ENCODE measurements around the gene PPM1F. TPM values are rescaled to one million over a fixed set of nuclear protein-coding genes. Genes with fewer than 3 reads are reported as not detected.

Gene PPM1F
- total and polyA plus RNA-seq, 4 donors = 5.9 to 65.1 (median 32.0) TPM

DNA sequence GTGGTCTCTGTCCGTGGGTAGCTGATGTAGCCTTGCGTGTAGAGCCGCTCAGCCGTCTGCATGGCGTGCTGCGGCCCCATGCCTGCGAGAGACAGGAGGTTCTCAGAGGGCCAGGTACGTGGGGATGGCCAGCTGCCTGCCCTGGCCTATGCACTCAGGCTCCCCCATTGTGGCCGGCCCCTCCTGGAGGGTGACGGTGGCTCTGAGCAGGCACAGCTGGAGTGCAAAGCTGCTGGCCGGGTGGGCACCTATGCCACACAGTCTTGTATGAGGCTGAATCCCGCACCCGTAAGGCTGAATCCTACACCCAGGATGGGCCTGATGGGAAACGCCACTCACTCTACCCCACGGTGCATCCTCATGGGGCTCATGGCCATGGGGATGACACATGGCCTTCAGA, 11.6 kb upstream of the PPM1F start:
- Histone ChIP-seq H3K4me3 (ENCODE audit: low read length in 2 of 2) (no peak overlapping the region), H3K9me3 (ENCODE audit: control insufficient read depth, low read length) (no peaks in the 10 kb centered on the region), H3K4me1 (ENCODE audit: control insufficient read depth in 1 of 2, insufficient read depth in 2 of 2, low read length in 2 of 2) (no peaks in the 10 kb centered on the region), H3K27ac (ENCODE audit: low read depth in 1 of 2, low read length in 2 of 2) (no peak overlapping the region), H3K27me3 (ENCODE audit: control insufficient read depth in 1 of 2, insufficient read depth in 2 of 2, low read length in 1 of 2) (no peaks in the 10 kb centered on the region), H3K36me3 (ENCODE audit: control insufficient read depth in 1 of 2, insufficient read depth in 2 of 2, low read length in 1 of 2) (peaks cover 0 to 8% of the 10 kb centered on the region in 2 donors)
- ATAC-seq (ENCODE audit: low FRiP score) (no peak), DNase-seq (no peak)
- WGBS, 2 donors = 94 to 97% methylated on average over 15 of the region's 15 CpGs
- intact Hi-C loops (cut with DNase I) = no loop called here

DNA sequence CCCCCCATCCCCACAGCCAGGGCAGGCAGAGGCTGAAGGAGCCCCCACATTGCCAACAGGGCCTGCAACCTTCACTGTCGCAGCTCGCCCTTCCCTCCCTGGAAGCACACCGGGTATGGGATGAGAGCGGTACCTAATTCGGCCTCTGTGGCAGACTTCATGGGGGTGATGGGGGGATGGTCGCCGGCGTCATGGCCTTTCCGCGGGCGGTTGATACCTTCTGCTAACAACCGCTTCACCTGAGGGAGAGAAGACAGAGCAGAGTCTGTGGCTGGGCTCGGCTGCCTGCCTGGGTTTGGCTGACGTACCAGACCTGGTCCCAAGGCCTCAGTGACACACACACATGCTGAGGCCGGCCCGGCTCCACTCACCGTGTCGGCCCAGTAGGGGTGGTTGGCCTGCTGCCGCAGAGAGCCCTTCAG, 11.2 kb upstream of the PPM1F start:
- H3K4me3 ChIP-seq (ENCODE audit: low read length in 2 of 2) = no peak overlapping the region
- 94% methylated on average over 19 of the region's 19 CpGs for WGBS, 2 donors
- no peak for ATAC-seq (ENCODE audit: low FRiP score)
- H3K36me3 ChIP-seq (ENCODE audit: control insufficient read depth in 1 of 2, insufficient read depth in 2 of 2, low read length in 1 of 2) = peaks cover 0 to 8% of the 10 kb centered on the region in 2 donors
- no peak overlapping the region for H3K27ac ChIP-seq (ENCODE audit: low read depth in 1 of 2, low read length in 2 of 2)
- H3K9me3 ChIP-seq (ENCODE audit: control insufficient read depth, low read length) = no peaks in the 10 kb centered on the region
- intact Hi-C loops (cut with DNase I) = no loop called here
- no peaks in the 10 kb centered on the region for H3K4me1 ChIP-seq (ENCODE audit: control insufficient read depth in 1 of 2, insufficient read depth in 2 of 2, low read length in 2 of 2)
- DNase-seq = no peak
- H3K27me3 ChIP-seq (ENCODE audit: control insufficient read depth in 1 of 2, insufficient read depth in 2 of 2, low read length in 1 of 2) = no peaks in the 10 kb centered on the region

DNA sequence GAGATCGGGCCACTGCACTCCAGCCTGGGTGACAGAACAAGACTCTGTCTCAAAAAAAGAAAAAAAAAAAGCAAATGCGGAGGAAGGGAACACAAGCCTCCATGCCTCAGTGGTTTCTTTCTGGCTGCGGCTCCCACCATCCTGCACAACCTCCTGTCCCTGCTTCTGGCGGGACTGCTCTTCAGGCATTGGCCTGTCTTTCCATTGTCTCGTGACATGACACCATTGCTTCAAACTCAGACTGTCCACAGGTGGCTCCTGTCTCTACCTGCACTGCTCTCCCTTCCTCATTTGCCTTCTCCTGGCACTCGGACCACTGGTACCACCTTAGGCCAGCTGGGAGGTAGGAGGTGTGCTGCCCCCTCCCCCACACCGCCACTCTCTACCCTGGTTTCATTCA, 10.6 kb upstream of the PPM1F start:
- Histone ChIP-seq H3K36me3 (ENCODE audit: control insufficient read depth in 1 of 2, insufficient read depth in 2 of 2, low read length in 1 of 2) (peaks cover 0 to 8% of the 10 kb centered on the region in 2 donors), H3K27ac (ENCODE audit: low read depth in 1 of 2, low read length in 2 of 2) (no peak overlapping the region)

DNA sequence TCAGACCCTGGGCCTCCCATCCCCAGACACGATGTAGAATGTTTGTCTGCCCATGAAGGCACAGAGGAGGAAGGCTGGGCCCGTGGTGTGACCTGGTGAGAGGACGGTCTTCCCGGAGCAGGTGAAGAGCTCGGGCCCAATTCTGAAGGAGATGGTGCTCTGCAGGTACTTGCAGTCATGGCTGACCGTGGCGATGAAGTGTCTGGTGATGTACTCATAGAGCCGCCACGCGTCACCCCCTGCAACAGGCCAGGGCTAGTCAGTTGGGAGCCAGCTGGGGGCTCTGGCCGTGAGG, 10.0 kb upstream of the PPM1F start:
- no peak overlapping the region for H3K4me3 ChIP-seq (ENCODE audit: low read length in 2 of 2)
- peaks cover 0 to 4% of the 10 kb centered on the region in 2 donors for H3K36me3 ChIP-seq (ENCODE audit: control insufficient read depth in 1 of 2, insufficient read depth in 2 of 2, low read length in 1 of 2)
- H3K27me3 ChIP-seq (ENCODE audit: control insufficient read depth in 1 of 2, insufficient read depth in 2 of 2, low read length in 1 of 2) = no peaks in the 10 kb centered on the region
- intact Hi-C loops (cut with DNase I) = no loop called here
- DNase-seq = no peak
- WGBS, 2 donors = 94% methylated on average over 11 of the region's 11 CpGs
- H3K4me1 ChIP-seq (ENCODE audit: control insufficient read depth in 1 of 2, insufficient read depth in 2 of 2, low read length in 2 of 2) = no peaks in the 10 kb centered on the region
- H3K9me3 ChIP-seq (ENCODE audit: control insufficient read depth, low read length) = no peaks in the 10 kb centered on the region
- ATAC-seq (ENCODE audit: low FRiP score) = no peak
- H3K27ac ChIP-seq (ENCODE audit: low read depth in 1 of 2, low read length in 2 of 2) = no peak overlapping the region

More for the DNA sequence above, 10.6 kb upstream of the PPM1F start:
- no peak for ATAC-seq (ENCODE audit: low FRiP score)
- WGBS, 2 donors = 93 to 94% methylated on average over 7 of the region's 7 CpGs
- DNase-seq = no peak
- intact Hi-C loops (cut with DNase I) = no loop called here
- Histone ChIP-seq H3K9me3 (ENCODE audit: control insufficient read depth, low read length) (no peaks in the 10 kb centered on the region), H3K4me3 (ENCODE audit: low read length in 2 of 2) (no peak overlapping the region), H3K27me3 (ENCODE audit: control insufficient read depth in 1 of 2, insufficient read depth in 2 of 2, low read length in 1 of 2) (no peaks in the 10 kb centered on the region), H3K4me1 (ENCODE audit: control insufficient read depth in 1 of 2, insufficient read depth in 2 of 2, low read length in 2 of 2) (no peaks in the 10 kb centered on the region)

DNA sequence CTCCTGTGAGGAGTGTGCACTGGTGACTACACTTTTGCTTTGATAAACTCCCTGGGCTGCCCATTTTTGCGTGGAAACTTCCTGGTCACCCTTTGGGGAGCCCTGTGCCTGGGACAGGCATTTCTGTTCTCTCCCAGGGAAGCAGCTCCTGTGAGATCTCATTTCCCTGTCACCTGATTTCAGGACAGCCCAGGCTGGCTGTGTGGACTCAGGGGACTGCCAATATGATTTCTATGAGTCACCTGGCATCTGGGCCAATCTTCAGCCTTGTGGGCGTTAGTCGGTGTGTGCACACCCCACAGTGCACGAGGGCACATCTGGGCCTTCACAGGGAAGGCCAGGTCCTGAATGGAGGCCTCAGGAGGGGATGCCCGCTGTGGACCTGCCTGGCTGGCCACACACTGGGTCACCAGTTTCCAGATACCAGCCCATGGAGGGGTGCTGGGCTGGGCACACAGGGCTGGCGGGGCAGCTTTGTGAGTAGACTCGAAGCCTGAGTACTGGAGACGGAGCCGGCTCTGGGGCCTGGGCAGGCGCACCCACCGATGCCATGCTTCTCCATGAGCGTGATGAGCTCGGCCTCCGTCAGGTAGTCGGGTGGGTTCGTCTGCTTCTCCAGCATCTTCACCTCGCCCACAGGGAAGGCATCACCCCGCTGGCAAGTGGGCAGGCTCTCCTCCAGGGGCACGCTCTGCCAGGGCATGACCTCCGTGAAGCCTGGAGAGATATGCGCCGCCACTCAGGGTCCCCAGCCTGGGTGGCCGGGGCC, 9.4 kb upstream of the PPM1F start:
- Histone ChIP-seq H3K27me3 (ENCODE audit: control insufficient read depth in 1 of 2, insufficient read depth in 2 of 2, low read length in 1 of 2) (no peaks in the 10 kb centered on the region), H3K4me1 (ENCODE audit: control insufficient read depth in 1 of 2, insufficient read depth in 2 of 2, low read length in 2 of 2) (no peaks in the 10 kb centered on the region), H3K9me3 (ENCODE audit: control insufficient read depth, low read length) (no peaks in the 10 kb centered on the region), H3K27ac (ENCODE audit: low read depth in 1 of 2, low read length in 2 of 2) (no peak overlapping the region), H3K4me3 (ENCODE audit: low read length in 2 of 2) (no peak overlapping the region), H3K36me3 (ENCODE audit: control insufficient read depth in 1 of 2, insufficient read depth in 2 of 2, low read length in 1 of 2) (peaks cover 0 to 4% of the 10 kb centered on the region in 2 donors)
- DNase-seq (no peak), ATAC-seq (ENCODE audit: low FRiP score) (no peak)
- intact Hi-C loops (cut with DNase I) = no loop called here
- 81% methylated on average over 23 of the region's 23 CpGs for WGBS, 2 donors

DNA sequence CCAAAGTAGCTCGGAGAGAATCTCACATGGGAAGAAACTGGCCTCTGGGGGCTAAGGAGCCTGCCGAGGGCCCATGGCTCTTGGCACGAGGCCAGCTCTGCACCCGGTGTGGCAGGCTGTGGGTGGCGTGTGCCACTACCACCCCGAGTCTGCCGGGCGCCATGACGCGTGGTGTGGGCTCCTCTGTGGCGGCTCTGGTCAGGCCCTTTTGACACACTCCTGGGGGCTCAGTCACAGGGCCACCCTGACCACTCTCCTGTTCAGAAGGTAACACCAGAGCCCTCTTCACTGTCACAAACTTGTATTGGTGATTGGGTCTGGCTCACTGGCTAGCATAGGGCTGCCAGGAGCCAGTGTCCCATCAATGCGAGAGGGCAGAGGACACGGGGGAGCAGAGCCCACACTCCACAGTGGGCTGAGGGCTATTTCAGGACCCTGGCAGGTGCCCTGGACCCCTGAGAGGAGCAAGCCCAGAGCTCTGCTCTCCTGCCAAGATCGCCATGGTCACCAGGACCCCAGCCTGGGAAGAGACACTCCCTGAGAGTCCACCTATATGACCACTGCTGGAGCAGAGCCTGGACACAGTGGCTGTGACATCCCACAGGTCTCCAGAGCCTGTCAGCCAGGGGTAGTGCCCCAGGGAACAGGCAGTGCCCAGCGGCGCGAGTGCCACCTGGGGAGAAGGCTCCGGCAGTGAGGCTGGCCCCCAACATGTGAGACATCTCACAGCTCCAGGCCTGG, 8.6 kb upstream of the PPM1F start:
- 83% methylated on average over 18 of the region's 18 CpGs for WGBS, 2 donors
- no peak overlapping the region for H3K27ac ChIP-seq (ENCODE audit: low read depth in 1 of 2, low read length in 2 of 2)
- DNase-seq (no peak), ATAC-seq (ENCODE audit: low FRiP score) (no peak)
- no peaks in the 10 kb centered on the region for H3K4me1 ChIP-seq (ENCODE audit: control insufficient read depth in 1 of 2, insufficient read depth in 2 of 2, low read length in 2 of 2)
- no peaks in the 10 kb centered on the region for H3K27me3 ChIP-seq (ENCODE audit: control insufficient read depth in 1 of 2, insufficient read depth in 2 of 2, low read length in 1 of 2)
- no peaks in the 10 kb centered on the region for H3K9me3 ChIP-seq (ENCODE audit: control insufficient read depth, low read length)
- H3K4me3 ChIP-seq (ENCODE audit: low read length in 2 of 2) = no peak overlapping the region
- intact Hi-C loops (cut with DNase I) = no loop called here
- no peaks in the 10 kb centered on the region for H3K36me3 ChIP-seq (ENCODE audit: control insufficient read depth in 1 of 2, insufficient read depth in 2 of 2, low read length in 1 of 2)

DNA sequence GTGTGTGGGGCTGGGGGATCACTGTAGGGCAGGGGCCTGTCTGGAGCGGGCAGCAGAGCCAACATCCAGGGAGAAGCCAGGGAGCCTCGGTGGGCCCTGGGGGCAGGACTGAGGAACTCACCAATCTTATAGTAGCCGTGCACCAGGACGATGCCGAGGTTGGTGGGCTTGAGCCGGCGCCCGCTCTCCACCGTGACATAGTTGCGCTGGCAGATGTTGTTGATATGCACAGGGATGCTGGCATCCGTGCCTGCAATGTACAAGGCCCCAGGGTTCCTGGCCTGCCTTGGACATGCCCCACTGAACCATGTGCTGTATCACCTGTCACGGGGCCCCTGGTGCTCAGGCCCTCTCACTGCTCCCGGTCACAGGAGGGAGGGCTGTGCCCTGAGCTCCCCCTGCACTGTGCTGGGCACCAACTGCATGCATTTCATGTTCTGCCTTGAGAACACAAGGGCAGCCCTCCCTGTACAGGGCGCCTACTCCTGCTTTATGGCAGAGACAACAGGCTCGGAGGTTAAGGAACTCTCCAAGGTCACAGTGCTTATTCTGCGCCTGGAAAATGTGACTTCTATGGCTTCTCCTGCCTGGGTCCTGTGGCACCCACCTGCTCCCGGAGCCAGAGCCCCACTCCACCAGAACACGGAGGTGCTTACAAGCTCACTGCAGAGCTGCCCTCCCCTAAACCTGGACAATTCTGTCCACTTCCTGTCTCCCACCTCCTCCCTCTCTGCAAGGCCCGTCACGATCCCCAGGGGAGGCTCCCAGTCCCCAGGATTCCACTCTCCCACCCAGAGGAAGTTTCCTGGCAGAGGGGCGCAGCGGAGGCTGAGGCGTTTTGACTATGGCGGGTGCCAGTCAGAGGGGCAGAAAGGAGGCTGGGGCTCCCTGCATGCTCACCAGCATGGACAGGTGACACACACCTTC, 7.8 kb upstream of the PPM1F start:
- no peaks in the 10 kb centered on the region for H3K36me3 ChIP-seq (ENCODE audit: control insufficient read depth in 1 of 2, insufficient read depth in 2 of 2, low read length in 1 of 2)
- H3K4me1 ChIP-seq (ENCODE audit: control insufficient read depth in 1 of 2, insufficient read depth in 2 of 2, low read length in 2 of 2) = no peaks in the 10 kb centered on the region
- no peak overlapping the region for H3K27ac ChIP-seq (ENCODE audit: low read depth in 1 of 2, low read length in 2 of 2)
- ATAC-seq (ENCODE audit: low FRiP score) = no peak
- H3K27me3 ChIP-seq (ENCODE audit: control insufficient read depth in 1 of 2, insufficient read depth in 2 of 2, low read length in 1 of 2) = no peaks in the 10 kb centered on the region
- intact Hi-C loops (cut with DNase I) = no loop called here
- no peaks in the 10 kb centered on the region for H3K9me3 ChIP-seq (ENCODE audit: control insufficient read depth, low read length)
- DNase-seq = no peak
- WGBS, 2 donors = 89 to 90% methylated on average over 24 of the region's 24 CpGs
- no peak overlapping the region for H3K4me3 ChIP-seq (ENCODE audit: low read length in 2 of 2)

DNA sequence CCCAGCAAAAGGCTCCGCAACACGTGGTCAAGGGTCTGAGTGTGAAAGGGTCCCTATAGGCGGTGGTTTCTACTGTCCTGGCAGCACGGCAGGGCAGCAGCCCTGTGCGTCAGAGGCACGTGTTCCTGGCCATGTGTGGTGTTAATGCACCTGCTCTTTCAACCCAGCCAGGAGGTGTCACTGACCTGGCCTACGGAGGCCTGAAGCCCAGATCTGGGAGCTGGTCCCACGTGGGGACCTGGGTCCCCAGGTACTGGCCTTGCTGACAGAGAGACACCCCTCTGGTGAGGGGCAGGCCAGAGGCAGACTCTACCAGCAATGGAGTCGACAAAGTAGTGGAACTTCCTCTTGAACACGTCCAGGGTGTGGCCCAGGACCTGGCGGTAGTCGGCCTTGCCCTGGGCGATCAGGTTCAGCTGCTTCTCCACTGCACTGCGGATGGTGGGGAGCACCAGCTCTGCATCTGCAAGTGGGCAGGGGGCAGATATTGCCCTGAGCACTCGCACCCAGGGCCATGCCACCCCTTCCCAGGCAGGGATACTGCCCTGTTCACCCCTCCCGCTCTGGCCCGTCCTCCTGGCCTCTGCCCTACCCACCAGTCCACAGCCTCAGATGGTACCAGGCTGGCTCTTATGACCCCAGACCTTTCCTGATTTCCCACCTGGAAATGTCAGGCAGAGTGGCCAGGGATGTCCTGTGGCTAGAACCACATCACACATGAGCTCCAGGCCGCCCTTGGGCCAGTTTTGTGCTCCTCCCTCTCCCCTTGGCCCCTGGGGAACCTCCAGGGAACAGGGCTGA, 6.8 kb upstream of the PPM1F start:
- intact Hi-C loops (cut with DNase I) = no loop called here
- DNase-seq (no peak), ATAC-seq (ENCODE audit: low FRiP score) (no peak)
- Histone ChIP-seq H3K9me3 (ENCODE audit: control insufficient read depth, low read length) (no peaks in the 10 kb centered on the region), H3K4me3 (ENCODE audit: low read length in 2 of 2) (no peak overlapping the region), H3K36me3 (ENCODE audit: control insufficient read depth in 1 of 2, insufficient read depth in 2 of 2, low read length in 1 of 2) (no peaks in the 10 kb centered on the region), H3K27me3 (ENCODE audit: control insufficient read depth in 1 of 2, insufficient read depth in 2 of 2, low read length in 1 of 2) (no peaks in the 10 kb centered on the region), H3K4me1 (ENCODE audit: control insufficient read depth in 1 of 2, insufficient read depth in 2 of 2, low read length in 2 of 2) (no peaks in the 10 kb centered on the region), H3K27ac (ENCODE audit: low read depth in 1 of 2, low read length in 2 of 2) (no peak overlapping the region)
- WGBS, 2 donors = 86 to 89% methylated on average over 17 to 18 of the region's 18 CpGs

Data from aorta (tissue), 5 donors.